GM12878 (cell line): ENCODE data around the gene PNPO. TPM values are rescaled to one million over a fixed set of nuclear protein-coding genes. Genes with fewer than 3 reads are reported as not detected.
"Not testable (repeated sequence)": the region's sequence is repeated elsewhere in the genome, so short reads cannot be mapped to it uniquely, and the experiment has no call there.

ENCODE experiments used
- ATAC-seq: fragments of 200-7000 bp; cut with Tn5 transposase; 3 replicates; pipeline ENCODE4 v1.9.1; 2020; ENCODE audit warnings: mild to moderate bottlenecking, moderate library complexity
- BruUV-seq: library from RNA; stranded (reverse); fragments of 400-500 nt; replicated peaks from 2 replicates; lab custom pipeline; 2021; lab: Mats Ljungman, UMichigan
- CTCF ChIA-PET: fragments of 300-600 bp; sonication (Branson Sonifier 250); formaldehyde crosslinking; extraction: SDS; loops from one replicate; lab custom pipeline; 2021; ENCODE audit warnings: inconsistent platforms; lab: Yijun Ruan, JAX
- POLR2A ChIA-PET: fragments of 350-600 bp; formaldehyde crosslinking; extraction: SDS; loops from one replicate; lab custom pipeline; 2021; ENCODE audit warnings: inconsistent platforms; lab: Charles Lee
- RAD21 ChIA-PET: fragments of 300-600 bp; sonication (Branson Sonifier 250); formaldehyde crosslinking; loops from one replicate; lab custom pipeline; 2023; ENCODE audit warnings: antibody characterized with exemption; ENCODE audit not compliant: unreplicated experiment; lab: Charles Lee
- SMC1A ChIA-PET: fragments of 300-600 bp; sonication (Branson Sonifier 250); formaldehyde crosslinking; loops from one replicate; lab custom pipeline; 2023; ENCODE audit not compliant: unreplicated experiment, uncharacterized antibody; lab: Charles Lee
- DNase-seq: peaks from one replicate; pipeline ENCODE4 v3.0.0-alpha.2; 2011; ENCODE audit warnings: low read depth, low spot score
- FAIRE-seq: peaks from 3 replicates; lab custom pipeline; 2011; peaks lifted over from hg19 to GRCh38; lab: Jason Lieb, UNC
- H2AFZ ChIP-seq: 2 replicates; pipeline ENCODE4 v1.6.0; 2011; ENCODE audit warnings: low read depth, low read length, control low read depth; ENCODE audit not compliant: control insufficient read depth
- H3K27ac ChIP-seq: 2 replicates; pipeline ENCODE4 v1.5.1; 2011; ENCODE audit warnings: control low read depth; ENCODE audit not compliant: control insufficient read depth, insufficient read depth
- H3K27me3 ChIP-seq, 2 experiments: replicated peaks in 1 of 2; 2 replicates each; pipeline versions ENCODE4 v1.6.0 to v1.6.1; 2011; ENCODE audit warnings: low read length in 1 of 2; ENCODE audit not compliant: control insufficient read depth in 2 of 2, insufficient read depth in 2 of 2
- H3K36me3 ChIP-seq, 2 experiments: 2 replicates each; pipeline ENCODE4 v1.5.1; 2011; ENCODE audit warnings: low read length in 1 of 2; ENCODE audit not compliant: control insufficient read depth in 2 of 2, insufficient read depth in 2 of 2
- H3K4me1 ChIP-seq: 2 replicates; pipeline ENCODE4 v1.6.1; 2011; ENCODE audit warnings: mild to moderate bottlenecking, low read length, moderate library complexity, mixed read lengths; ENCODE audit not compliant: control insufficient read depth, insufficient read depth
- H3K4me2 ChIP-seq: 2 replicates; pipeline ENCODE4 v1.6.0; 2011; ENCODE audit warnings: control low read depth; ENCODE audit not compliant: control insufficient read depth, insufficient read depth
- H3K4me3 ChIP-seq: fragments of 200-600 bp; sonication (generic); 2 replicates; pipeline ENCODE4 v1.5.1; 2016
- H3K79me2 ChIP-seq: 2 replicates; pipeline ENCODE4 v1.6.0; 2011; ENCODE audit warnings: low read length; ENCODE audit not compliant: control insufficient read depth, insufficient read depth
- H3K9ac ChIP-seq: 2 replicates; pipeline ENCODE4 v1.8.0; 2011; ENCODE audit warnings: low read length, control low read depth, mixed read lengths; ENCODE audit not compliant: control insufficient read depth, insufficient read depth
- H3K9me3 ChIP-seq: replicated peaks from 3 replicates; pipeline ENCODE4 v1.5.1; 2011; ENCODE audit warnings: mild to moderate bottlenecking, low read length; ENCODE audit not compliant: control insufficient read depth, insufficient read depth
- H4K20me1 ChIP-seq: 2 replicates; pipeline ENCODE4 v1.6.0; 2011; ENCODE audit not compliant: control insufficient read depth, insufficient read depth
- ATF7 ChIP-seq: fragments of 450-650 bp; IDR thresholded peaks from 2 replicates; pipeline ENCODE4 v1.6.1; 2016; ENCODE audit warnings: low read depth, mild to moderate bottlenecking
- BCL11A ChIP-seq: IDR thresholded peaks from 2 replicates; pipeline ENCODE4 v1.6.1; 2011; ENCODE audit warnings: low read depth, low read length
- CEBPB ChIP-seq, 2 experiments: fragments of 150-350 bp in 1 of 2; IDR thresholded peaks; 2 replicates each; pipeline ENCODE4 v1.6.1; 2012 to 2014; ENCODE audit warnings: low read depth in 2 of 2, low read length in 2 of 2, borderline replicate concordance in 1 of 2, inconsistent platforms in 1 of 2
- CREM ChIP-seq: IDR thresholded peaks from 2 replicates; pipeline ENCODE4 v1.6.1; 2014; ENCODE audit warnings: antibody characterized with exemption, low read depth
- ESRRA ChIP-seq: IDR thresholded peaks from 2 replicates; pipeline ENCODE4 v1.6.1; 2012; ENCODE audit warnings: mild to moderate bottlenecking, low read length, improper control_type of control experiment
- NR2F1 ChIP-seq: fragments of 450-650 bp; conservative IDR thresholded peaks from 2 replicates; pipeline ENCODE4 v1.6.1; 2017; ENCODE audit warnings: mild to moderate bottlenecking
- SMC3 ChIP-seq: IDR thresholded peaks from 2 replicates; pipeline ENCODE4 v1.6.1; 2011; ENCODE audit warnings: low read length, improper control_type of control experiment, borderline replicate concordance
- SPI1 ChIP-seq: IDR thresholded peaks from 2 replicates; pipeline ENCODE4 v1.6.1; 2011; ENCODE audit warnings: low read depth, mild to moderate bottlenecking, low read length, moderate library complexity, borderline replicate concordance; ENCODE audit not compliant: insufficient read depth
- ZSCAN29 ChIP-seq: fragments of 450-650 bp; IDR thresholded peaks from 2 replicates; pipeline ENCODE4 v1.6.1; 2017; ENCODE audit warnings: mild to moderate bottlenecking, moderate library complexity
- ZZZ3 ChIP-seq: IDR thresholded peaks from 2 replicates; pipeline ENCODE4 v1.6.1; 2011; ENCODE audit warnings: low read depth; ENCODE audit not compliant: control insufficient read depth, insufficient read length
- WGBS: methylation state at CpG from one replicate; pipeline ENCODE4 v1.1.6; 2016; ENCODE audit warnings: low lambda C conversion rate; ENCODE audit not compliant: insufficient replicate concordance, insufficient coverage; ENCODE audit errors: missing lambda C conversion rate; 5-methylcytosine and 5-hydroxymethylcytosine counted together
- in situ Hi-C: fragments of 300-500 bp; cut with MboI; formaldehyde crosslinking; loops from 9 replicates; pipeline ENCODE4 v1.14.3; 2018; ENCODE audit warnings: mixed read lengths
- intact Hi-C: fragments of 100-400 bp; cut with micrococcal nuclease; formaldehyde crosslinking; loops from one replicate; pipeline ENCODE4 v1.14.2; 2022; ENCODE audit not compliant: unreplicated experiment
- polyA plus RNA-seq, 11 experiments: library from polyadenylated mRNA; depleted of rRNA in 4 of 11; unstranded in 6 of 11; stranded (reverse) in 5 of 11; fragments of >200 nt; fragmentation: Nextera tagmentation in 4 of 11; fragmentation: Illumina TruSeq in 1 of 11; extraction: Ambion mirVana in 4 of 11; extraction: Trizol in 1 of 11; gene quantifications; 1 replicate in 1 of 11; 2 replicates in 10 of 11; pipeline versions ENCODE4 v1.2.1 to v1.2.3, GENCODE V29; 2011 to 2016; ENCODE audit warnings: inconsistent platforms in 2 of 11, missing spikeins in 2 of 11, low read depth in 1 of 11
- total RNA-seq, 4 experiments: library from RNA; depleted of rRNA in 3 of 4; stranded (reverse); fragments of >200 nt in 3 of 4; fragmentation: Illumina TruSeq in 1 of 4; extraction: Trizol in 1 of 4; gene quantifications; 2 replicates each; pipeline versions ENCODE4 v1.2.1 to v1.2.3, GENCODE V29; 2013 to 2021
- TF ChIP-seq, protein P1 (sequence below): fragments of 150-350 bp; IDR thresholded peaks from 2 replicates; pipeline ENCODE4 v1.6.1; 2014; ENCODE audit warnings: mild to moderate bottlenecking, low read depth, low read length
- TF ChIP-seq, protein P2 (sequence below): fragments of 450-650 bp; IDR thresholded peaks from 2 replicates; pipeline ENCODE4 v1.6.1; 2017; ENCODE audit warnings: low read depth, mild to moderate bottlenecking, moderate library complexity

PNPO gene
- total and polyA plus RNA-seq, 10 of the 15 experiments (the other 5 are each of a cell fraction or from before 2014, with no cell fraction given), result 13.9 to 52.6 (median 37.3) TPM

DNA sequence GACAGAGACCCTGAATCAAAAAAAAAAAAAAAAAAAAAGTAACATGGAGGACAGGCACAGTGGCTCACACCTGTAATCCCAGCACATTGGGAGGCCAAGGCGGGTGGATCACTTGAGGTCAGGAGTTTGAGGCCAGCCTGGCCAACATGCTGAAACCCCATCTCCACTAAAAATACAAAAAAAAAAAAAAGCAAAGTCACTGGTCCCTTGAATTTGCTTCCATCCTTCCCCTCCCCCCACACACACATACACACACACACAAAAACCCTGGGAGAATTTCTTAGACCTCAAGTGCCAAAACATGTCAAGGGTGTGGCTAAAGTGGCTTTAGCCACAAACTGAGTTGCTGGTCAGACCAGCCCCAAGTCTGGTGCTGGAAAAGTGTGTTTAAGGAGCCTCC is 47.1 kb downstream of the PNPO start:
- ChIA-PET SMC1A (interaction anchor here (0.9 to 1.4 kb wide), 3 partner anchors 8 to 30 kb away, joined by 3 to 10 read pairs (median 3); no protein-coding TSS in a partner anchor), RAD21 (interaction anchor here (0.7 to 1.8 kb wide), 3 partner anchors 11 to 39 kb away, joined by 3 to 5 read pairs (median 3); no protein-coding TSS in a partner anchor), CTCF (interaction anchor here (0.9 to 3.7 kb wide), 3 partner anchors 12 to 38 kb away, joined by 3 to 24 read pairs (median 18); no protein-coding TSS in a partner anchor)
- H4K20me1 ChIP-seq, H3K4me3 ChIP-seq, H3K9ac ChIP-seq, H3K27me3 ChIP-seq, in situ Hi-C loops, H3K36me3 ChIP-seq, FAIRE-seq, BruUV-seq, H3K79me2 ChIP-seq, ATAC-seq, POLR2A ChIA-PET, intact Hi-C loops, H3K27ac ChIP-seq, DNase-seq, H3K4me2 ChIP-seq, H3K9me3 ChIP-seq, H2AFZ ChIP-seq: not testable (repeated sequence)
- no CpG with 5 or more reads among the region's 1 CpG for WGBS
- H3K4me1 ChIP-seq, result peaks cover 13% of the 10 kb centered on the region

DNA sequence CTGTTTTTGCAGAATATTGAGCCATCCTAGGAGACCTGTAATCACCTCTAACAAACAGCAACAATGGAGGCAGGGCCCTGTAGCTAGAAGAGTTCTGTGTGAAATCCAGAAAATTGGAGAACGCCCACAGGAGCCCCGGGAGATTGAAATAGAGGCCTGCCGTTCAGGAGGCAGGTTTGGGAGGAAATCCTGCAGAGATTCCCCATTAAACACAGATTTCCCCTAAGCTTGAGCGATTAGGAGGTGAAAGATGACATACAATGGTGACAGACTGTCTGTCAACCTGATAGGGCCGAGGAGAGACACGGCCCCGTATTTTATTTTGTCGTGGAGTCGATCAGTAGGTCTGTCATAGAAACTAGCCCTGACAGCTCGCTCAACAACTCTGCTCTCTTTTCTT is 47.8 kb downstream of the PNPO start:
- TF ChIP-seq, protein P1, sequence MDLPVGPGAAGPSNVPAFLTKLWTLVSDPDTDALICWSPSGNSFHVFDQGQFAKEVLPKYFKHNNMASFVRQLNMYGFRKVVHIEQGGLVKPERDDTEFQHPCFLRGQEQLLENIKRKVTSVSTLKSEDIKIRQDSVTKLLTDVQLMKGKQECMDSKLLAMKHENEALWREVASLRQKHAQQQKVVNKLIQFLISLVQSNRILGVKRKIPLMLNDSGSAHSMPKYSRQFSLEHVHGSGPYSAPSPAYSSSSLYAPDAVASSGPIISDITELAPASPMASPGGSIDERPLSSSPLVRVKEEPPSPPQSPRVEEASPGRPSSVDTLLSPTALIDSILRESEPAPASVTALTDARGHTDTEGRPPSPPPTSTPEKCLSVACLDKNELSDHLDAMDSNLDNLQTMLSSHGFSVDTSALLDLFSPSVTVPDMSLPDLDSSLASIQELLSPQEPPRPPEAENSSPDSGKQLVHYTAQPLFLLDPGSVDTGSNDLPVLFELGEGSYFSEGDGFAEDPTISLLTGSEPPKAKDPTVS, result no peak
- TF ChIP-seq CREM (no peak), ESRRA (no peak), CEBPB (IDR thresholded peaks at IDR 0.05; ENCODE audit: borderline replicate concordance in 1 of 2, low read depth in 2 of 2, low read length in 2 of 2) (no peak), NR2F1 (no peak), BCL11A (no peak), SPI1 (no peak), ZSCAN29 (no peak), SMC3 (no peak), ATF7 (no peak), ZZZ3 (no peak)
- TF ChIP-seq, protein P2, sequence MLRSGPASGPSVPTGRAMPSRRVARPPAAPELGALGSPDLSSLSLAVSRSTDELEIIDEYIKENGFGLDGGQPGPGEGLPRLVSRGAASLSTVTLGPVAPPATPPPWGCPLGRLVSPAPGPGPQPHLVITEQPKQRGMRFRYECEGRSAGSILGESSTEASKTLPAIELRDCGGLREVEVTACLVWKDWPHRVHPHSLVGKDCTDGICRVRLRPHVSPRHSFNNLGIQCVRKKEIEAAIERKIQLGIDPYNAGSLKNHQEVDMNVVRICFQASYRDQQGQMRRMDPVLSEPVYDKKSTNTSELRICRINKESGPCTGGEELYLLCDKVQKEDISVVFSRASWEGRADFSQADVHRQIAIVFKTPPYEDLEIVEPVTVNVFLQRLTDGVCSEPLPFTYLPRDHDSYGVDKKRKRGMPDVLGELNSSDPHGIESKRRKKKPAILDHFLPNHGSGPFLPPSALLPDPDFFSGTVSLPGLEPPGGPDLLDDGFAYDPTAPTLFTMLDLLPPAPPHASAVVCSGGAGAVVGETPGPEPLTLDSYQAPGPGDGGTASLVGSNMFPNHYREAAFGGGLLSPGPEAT, result no peak
- ChIA-PET RAD21 (interaction anchor here (0.9 to 1.1 kb wide), 2 partner anchors 28 to 39 kb away, joined by 3 to 6 read pairs; no protein-coding TSS in a partner anchor), SMC1A (interaction anchor here (0.9 to 1.4 kb wide), 8 partner anchors 9 to 39 kb away, joined by 3 to 10 read pairs (median 3); no protein-coding TSS in a partner anchor), POLR2A (no interaction called here), CTCF (interaction anchor here (0.8 to 3.7 kb wide), 8 partner anchors 11 to 47 kb away, joined by 3 to 24 read pairs (median 4); no protein-coding TSS in a partner anchor)
- H3K27ac ChIP-seq, result no peak overlapping the region
- H4K20me1 ChIP-seq, result no peaks in the 10 kb centered on the region
- H3K4me3 ChIP-seq, result no peak overlapping the region
- peaks cover 13% of the 10 kb centered on the region for H3K4me1 ChIP-seq
- H3K9me3 ChIP-seq, result no peaks in the 10 kb centered on the region
- ATAC-seq, result no peak
- no peak overlapping the region for H3K4me2 ChIP-seq
- no peak overlapping the region for H3K9ac ChIP-seq
- H3K79me2 ChIP-seq, result no peaks in the 10 kb centered on the region
- intact Hi-C loops (no loop called here), in situ Hi-C loops (no loop called here)
- no peak for DNase-seq
- WGBS, result 72% methylated on average over 10 of the region's 10 CpGs
- FAIRE-seq, result no peak
- no TSS peak for BruUV-seq
- no peak overlapping the region for H2AFZ ChIP-seq
- no peaks in the 10 kb centered on the region for H3K27me3 ChIP-seq
- no peaks in the 10 kb centered on the region; a peak in 1 of 4 replicates for H3K36me3 ChIP-seq
